Measurements from ENCODE around the gene VPS51.

Gene VPS51

GRCh38 chr11:65085446-65085845 is 10.6 kb upstream of the VPS51 start:
- Mint-ChIP-seq H3K36me3 (ENCODE audit: low read depth) (peaks cover 22% of the 10 kb centered on the region), H3K27me3 (ENCODE audit: low read depth, poor library complexity) (no peaks in the 10 kb centered on the region), H3K27ac (peak overlapping the region; percentile 1), H3K4me3 (peak overlapping the region; percentile 99), H3K4me1 (peaks cover 38% of the 10 kb centered on the region), H3K9me3 (no peaks in the 10 kb centered on the region)
- no peak for DNase-seq
- no peak for TF ChIP-seq CTCF (IDR thresholded peaks at IDR 0.05)

GRCh38 chr11:65086809-65087208 is 9.2 kb upstream of the VPS51 start:
- Mint-ChIP-seq H3K4me1 (peaks cover 32% of the 10 kb centered on the region), H3K9me3 (no peaks in the 10 kb centered on the region), H3K27me3 (ENCODE audit: low read depth, poor library complexity) (no peaks in the 10 kb centered on the region), H3K36me3 (ENCODE audit: low read depth) (peaks cover 17% of the 10 kb centered on the region), H3K27ac (no peak overlapping the region), H3K4me3 (no peak overlapping the region)
- TF ChIP-seq CTCF (IDR thresholded peaks at IDR 0.05): no peak
- no peak for DNase-seq

GRCh38 chr11:65087216-65087615 is 8.8 kb upstream of the VPS51 start:
- peaks cover 17% of the 10 kb centered on the region for H3K36me3 Mint-ChIP-seq (ENCODE audit: low read depth)
- no peaks in the 10 kb centered on the region for H3K9me3 Mint-ChIP-seq
- no peak overlapping the region for H3K4me3 Mint-ChIP-seq
- DNase-seq: no peak
- H3K27ac Mint-ChIP-seq: no peak overlapping the region
- H3K4me1 Mint-ChIP-seq: peaks cover 29% of the 10 kb centered on the region
- no peak for TF ChIP-seq CTCF (IDR thresholded peaks at IDR 0.05)
- no peaks in the 10 kb centered on the region for H3K27me3 Mint-ChIP-seq (ENCODE audit: low read depth, poor library complexity)

DNA sequence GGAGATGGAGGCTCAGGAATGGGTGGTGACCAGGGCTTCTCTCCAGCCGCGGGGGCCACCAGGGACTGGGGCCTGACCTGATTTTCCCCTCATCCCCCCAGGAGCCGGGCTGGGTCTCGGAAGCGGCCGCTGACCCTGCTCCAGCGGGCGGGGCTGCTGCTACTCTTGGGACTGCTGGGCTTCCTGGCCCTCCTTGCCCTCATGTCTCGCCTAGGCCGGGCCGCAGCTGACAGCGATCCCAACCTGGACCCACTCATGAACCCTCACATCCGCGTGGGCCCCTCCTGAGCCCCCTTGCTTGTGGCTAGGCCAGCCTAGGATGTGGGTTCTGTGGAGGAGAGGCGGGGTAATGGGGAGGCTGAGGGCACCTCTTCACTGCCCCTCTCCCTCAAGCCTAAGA is 8.2 kb upstream of the VPS51 start:
- Mint-ChIP-seq H3K4me3 (no peak overlapping the region), H3K4me1 (peaks cover 23% of the 10 kb centered on the region), H3K27ac (no peak overlapping the region), H3K27me3 (ENCODE audit: low read depth, poor library complexity) (no peaks in the 10 kb centered on the region), H3K9me3 (no peaks in the 10 kb centered on the region), H3K36me3 (ENCODE audit: low read depth) (peaks cover 17% of the 10 kb centered on the region)
- no peak for TF ChIP-seq CTCF (IDR thresholded peaks at IDR 0.05)
- no peak for DNase-seq

DNA sequence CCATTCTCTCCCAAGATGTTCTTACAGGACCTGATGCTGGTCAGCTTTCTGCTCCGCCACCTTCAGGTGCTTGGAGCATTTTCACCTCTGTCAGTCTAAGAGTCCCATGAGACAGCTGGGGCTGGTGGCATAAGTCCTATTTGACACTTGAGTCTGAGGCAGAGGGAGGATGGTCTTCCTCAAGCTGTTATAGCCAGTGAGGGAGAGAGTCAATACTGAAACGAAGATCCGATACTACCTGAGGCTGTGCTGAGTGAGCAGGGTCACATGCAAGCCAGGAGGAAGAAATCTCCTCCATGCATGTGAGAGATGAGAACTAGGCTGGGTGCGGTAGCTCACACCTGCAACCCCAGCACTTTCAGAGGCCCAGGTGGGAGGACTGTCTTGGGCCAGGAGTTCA is 6.4 kb upstream of the VPS51 start:
- peaks cover 13% of the 10 kb centered on the region for H3K4me1 Mint-ChIP-seq
- H3K27ac Mint-ChIP-seq: no peak overlapping the region
- DNase-seq: no peak
- no peaks in the 10 kb centered on the region for H3K9me3 Mint-ChIP-seq
- H3K4me3 Mint-ChIP-seq: no peak overlapping the region
- no peak for TF ChIP-seq CTCF (IDR thresholded peaks at IDR 0.05)
- peaks cover 17% of the 10 kb centered on the region for H3K36me3 Mint-ChIP-seq (ENCODE audit: low read depth)
- H3K27me3 Mint-ChIP-seq (ENCODE audit: low read depth, poor library complexity): peaks cover under 1% of the 10 kb centered on the region

GRCh38 chr11:65090628-65091027 is 5.4 kb upstream of the VPS51 start:
- Mint-ChIP-seq H3K36me3 (ENCODE audit: low read depth) (peaks cover 14% of the 10 kb centered on the region), H3K4me1 (peaks cover 4% of the 10 kb centered on the region), H3K4me3 (no peak overlapping the region), H3K27ac (no peak overlapping the region), H3K9me3 (no peaks in the 10 kb centered on the region), H3K27me3 (ENCODE audit: low read depth, poor library complexity) (peaks cover 3% of the 10 kb centered on the region)
- no peak for DNase-seq
- TF ChIP-seq CTCF (IDR thresholded peaks at IDR 0.05): no peak
